HG03039 (cell line): Measurements from ENCODE around the gene CST7.

Experiments
- ATAC-seq: cut with Tn5 transposase; IDR thresholded peaks from one replicate; pipeline ENCODE4 v1.9.1; 2021; ENCODE audit warnings: mild to moderate bottlenecking, moderate library complexity; ENCODE audit not compliant: unreplicated experiment

The CST7 gene

GRCh38 chr20:24950836-24951525 lies 1.9 kb downstream of the CST7 start:
- no peak for ATAC-seq

GRCh38 chr20:24951536-24952083 lies 2.5 kb downstream of the CST7 start:
- no peak for ATAC-seq

- no peak for ATAC-seq
Measured at GRCh38 chr20:24952376-24953208, 3.5 kb downstream of the CST7 start.

- no peak for ATAC-seq
Measured at GRCh38 chr20:24953209-24953575, 4.1 kb downstream of the CST7 start.

- no peak for ATAC-seq
Measured at GRCh38 chr20:24953621-24954133, 4.6 kb downstream of the CST7 start.

- ATAC-seq, result no peak
Measured at GRCh38 chr20:24954151-24954550, 5.1 kb downstream of the CST7 start.

GRCh38 chr20:24954566-24954965 lies 5.5 kb downstream of the CST7 start:
- no peak for ATAC-seq

- peak; percentile 43 for ATAC-seq
Measured at GRCh38 chr20:24955045-24955444, 6.0 kb downstream of the CST7 start.

GRCh38 chr20:24956001-24956841 lies 7.2 kb downstream of the CST7 start:
- ATAC-seq, result no peak

- ATAC-seq, result no peak
Measured at GRCh38 chr20:24957326-24958016, 8.4 kb downstream of the CST7 start.

GRCh38 chr20:24958506-24959385 lies 9.7 kb downstream of the CST7 start:
- ATAC-seq, result no peak

GRCh38 chr20:24959591-24960301 lies 10.7 kb downstream of the CST7 start:
- no peak for ATAC-seq

GRCh38 chr20:24960302-24960801 lies 11.3 kb downstream of the CST7 start:
- no peak for ATAC-seq

- ATAC-seq, result no peak
Measured at GRCh38 chr20:24960861-24961260, 11.8 kb downstream of the CST7 start.

GRCh38 chr20:24961384-24962181 lies 12.5 kb downstream of the CST7 start:
- ATAC-seq, result no peak

- no peak for ATAC-seq
Measured at GRCh38 chr20:24962182-24962492, 13.1 kb downstream of the CST7 start.

- ATAC-seq, result no peak
Measured at GRCh38 chr20:24962510-24962909, 13.4 kb downstream of the CST7 start.
